ENCODE measurements around the gene SEMA3E.

SEMA3E gene

GRCh38 chr7:83456413-83456812 is 192.5 kb downstream of the SEMA3E start:
- H3K27me3 ChIP-seq = no peaks in the 10 kb centered on the region
- H3K4me3 ChIP-seq (ENCODE audit: low read depth, low read length) = no peak overlapping the region
- no peaks in the 10 kb centered on the region for H3K9me3 ChIP-seq
- no peaks in the 10 kb centered on the region for H3K36me3 ChIP-seq
- H3K4me1 ChIP-seq = no peaks in the 10 kb centered on the region
- no peak for DNase-seq
- TF ChIP-seq CTCF (IDR thresholded peaks at IDR 0.05; ENCODE audit: low read depth, low read length) = no peak

- no peak for DNase-seq
- Histone ChIP-seq H3K4me1 (no peaks in the 10 kb centered on the region), H3K4me3 (ENCODE audit: low read depth, low read length) (no peak overlapping the region), H3K27me3 (no peaks in the 10 kb centered on the region), H3K9me3 (no peaks in the 10 kb centered on the region), H3K36me3 (no peaks in the 10 kb centered on the region)
- TF ChIP-seq CTCF (IDR thresholded peaks at IDR 0.05; ENCODE audit: low read depth, low read length) = no peak
Observed at GRCh38 chr7:83455612-83456011, 193.3 kb downstream of the SEMA3E start.

GRCh38 chr7:83452256-83452655 is 196.7 kb downstream of the SEMA3E start:
- no peaks in the 10 kb centered on the region for H3K27me3 ChIP-seq
- H3K9me3 ChIP-seq = no peaks in the 10 kb centered on the region
- 0 out of 2 replicates have a peak, but pooled peaks have one; percentile 4 for TF ChIP-seq CTCF (IDR thresholded peaks at IDR 0.05; ENCODE audit: low read depth, low read length)
- peak; percentile 22 for DNase-seq
- no peak overlapping the region for H3K4me3 ChIP-seq (ENCODE audit: low read depth, low read length)
- no peaks in the 10 kb centered on the region for H3K36me3 ChIP-seq
- H3K4me1 ChIP-seq = no peaks in the 10 kb centered on the region

GRCh38 chr7:83451501-83452045 is 197.4 kb downstream of the SEMA3E start:
- no peaks in the 10 kb centered on the region for H3K9me3 ChIP-seq
- TF ChIP-seq CTCF (IDR thresholded peaks at IDR 0.05; ENCODE audit: low read depth, low read length) = no peak
- H3K27me3 ChIP-seq = no peaks in the 10 kb centered on the region
- no peaks in the 10 kb centered on the region for H3K36me3 ChIP-seq
- no peak overlapping the region for H3K4me3 ChIP-seq (ENCODE audit: low read depth, low read length)
- H3K4me1 ChIP-seq = no peaks in the 10 kb centered on the region
- DNase-seq = no peak

- DNase-seq = no peak
- H3K36me3 ChIP-seq = no peaks in the 10 kb centered on the region
- H3K27me3 ChIP-seq = no peaks in the 10 kb centered on the region
- no peaks in the 10 kb centered on the region for H3K9me3 ChIP-seq
- no peaks in the 10 kb centered on the region for H3K4me1 ChIP-seq
- H3K4me3 ChIP-seq (ENCODE audit: low read depth, low read length) = no peak overlapping the region
- no peak for TF ChIP-seq CTCF (IDR thresholded peaks at IDR 0.05; ENCODE audit: low read depth, low read length)
Observed at GRCh38 chr7:83449781-83450180, 199.2 kb downstream of the SEMA3E start.

- no peak for TF ChIP-seq CTCF (IDR thresholded peaks at IDR 0.05; ENCODE audit: low read depth, low read length)
- Histone ChIP-seq H3K4me1 (no peaks in the 10 kb centered on the region), H3K9me3 (no peaks in the 10 kb centered on the region), H3K36me3 (no peaks in the 10 kb centered on the region), H3K27me3 (no peaks in the 10 kb centered on the region), H3K4me3 (ENCODE audit: low read depth, low read length) (no peak overlapping the region)
- DNase-seq = no peak
Observed at GRCh38 chr7:83447681-83448080, 201.3 kb downstream of the SEMA3E start.

All from BE2C (cell line).